ENCODE data around the gene DNAJB8. TPM values are rescaled to one million over a fixed set of nuclear protein-coding genes. Genes with fewer than 3 reads are reported as not detected.
A peak's percentile ranks its signal among the peaks of the same experiment; 100 is the strongest.

DNAJB8 gene
- total and polyA plus RNA-seq, 12 donors: not detected

GRCh38 chr3:128505771-128506170 is 39.1 kb upstream of the DNAJB8 start:
- no peak for ATAC-seq
- H3K27ac ChIP-seq: no peak overlapping the region
- no peak for DNase-seq
- no peak for TF ChIP-seq CTCF (IDR thresholded peaks at IDR 0.05)
- intact Hi-C loops (cut with DNase I): loop anchor here in 1 of 10 donors (10.0 kb wide), 1 partner anchor 411 kb away; no protein-coding TSS in a partner anchor
- WGBS, 2 donors: 95 to 98% methylated on average over 3 of the region's 3 CpGs
- no peaks in the 10 kb centered on the region for H3K9me3 ChIP-seq
- peaks cover 0 to 26% (median 3%) of the 10 kb centered on the region in 7 donors for H3K27me3 ChIP-seq
- H3K4me1 ChIP-seq: no peaks in the 10 kb centered on the region
- H3K4me3 ChIP-seq: no peak overlapping the region
- no peaks in the 10 kb centered on the region for H3K36me3 ChIP-seq

DNA sequence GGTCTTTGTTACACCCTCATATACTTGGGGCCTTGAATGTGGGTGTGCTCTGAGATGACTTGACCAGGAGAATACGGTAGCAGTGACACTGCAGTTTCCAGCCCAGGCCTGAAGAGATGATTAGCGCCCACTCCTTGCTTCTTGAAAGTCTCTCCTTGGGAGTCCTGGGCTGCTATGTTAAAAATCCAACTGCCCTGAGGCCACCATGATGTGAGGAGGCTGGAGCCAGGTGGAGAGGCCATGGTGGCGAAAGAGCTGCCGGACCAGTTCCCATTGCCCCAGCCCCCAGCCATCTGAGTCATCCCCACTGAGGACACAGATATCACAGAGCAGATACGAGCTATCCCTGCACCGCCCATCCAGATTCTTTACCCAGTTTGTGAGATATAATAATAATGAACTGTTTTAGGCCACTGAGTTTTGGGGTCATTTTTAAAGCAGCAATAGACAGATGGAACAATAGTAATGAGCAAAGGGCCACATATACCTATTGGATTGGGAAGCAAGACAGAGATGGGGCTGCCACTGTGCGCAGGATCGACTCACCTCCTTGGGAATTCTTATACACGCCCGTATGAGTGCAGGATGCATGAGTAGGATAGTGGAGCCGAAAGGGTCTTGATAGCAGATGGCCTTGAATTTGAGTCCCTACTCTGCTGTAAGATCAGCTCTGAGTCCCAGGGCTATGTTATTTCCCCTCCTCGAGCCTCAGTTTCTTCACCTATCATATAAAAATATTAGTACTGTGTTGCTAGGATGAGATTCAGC is 38.5 kb upstream of the DNAJB8 start:
- WGBS, 2 donors: 94% methylated on average over 12 of the region's 12 CpGs
- no peak overlapping the region for H3K4me3 ChIP-seq
- H3K4me1 ChIP-seq: no peaks in the 10 kb centered on the region
- intact Hi-C loops (cut with DNase I): loop anchor here in 3 of 10 donors (5.0 to 10.0 kb wide), 5 partner anchors 37 to 413 kb away; no protein-coding TSS in a partner anchor
- no peak for TF ChIP-seq CTCF (IDR thresholded peaks at IDR 0.05)
- no peaks in the 10 kb centered on the region for H3K36me3 ChIP-seq
- H3K27ac ChIP-seq: no peak overlapping the region
- DNase-seq: no peak
- H3K27me3 ChIP-seq: peaks cover 0 to 32% (median 5%) of the 10 kb centered on the region in 7 donors
- ATAC-seq: no peak
- peaks cover 0 to 1% (median 0%) of the 10 kb centered on the region in 11 donors for H3K9me3 ChIP-seq

GRCh38 chr3:128504533-128504915 is 37.8 kb upstream of the DNAJB8 start:
- Histone ChIP-seq H3K36me3 (no peaks in the 10 kb centered on the region), H3K4me3 (no peak overlapping the region), H3K9me3 (peaks cover 0 to 3% (median 0%) of the 10 kb centered on the region in 11 donors), H3K27me3 (peaks cover 1 to 37% (median 11%) of the 10 kb centered on the region in 7 donors), H3K4me1 (no peaks in the 10 kb centered on the region), H3K27ac (no peak overlapping the region)
- no peak for DNase-seq
- TF ChIP-seq CTCF (IDR thresholded peaks at IDR 0.05): no peak
- WGBS, 2 donors: 93 to 96% methylated on average over 8 of the region's 8 CpGs
- intact Hi-C loops (cut with DNase I): loop anchor here in 3 of 10 donors (5.0 to 10.0 kb wide), 5 partner anchors 38 to 412 kb away; no protein-coding TSS in a partner anchor
- ATAC-seq: peak in 2 of 8 donors; percentile 15 to 34

- ATAC-seq (peak in 2 of 8 donors; percentile 12 to 53), DNase-seq (no peak)
- intact Hi-C loops (cut with DNase I): loop anchor here in 3 of 10 donors (5.0 to 10.0 kb wide), 5 partner anchors 38 to 412 kb away; no protein-coding TSS in a partner anchor
- no peaks in the 10 kb centered on the region for H3K4me1 ChIP-seq
- 90 to 94% methylated on average over 10 of the region's 10 CpGs for WGBS, 2 donors
- no peaks in the 10 kb centered on the region for H3K36me3 ChIP-seq
- H3K4me3 ChIP-seq: no peak overlapping the region
- peaks cover 0 to 3% (median 0%) of the 10 kb centered on the region in 11 donors for H3K9me3 ChIP-seq
- no peak overlapping the region for H3K27ac ChIP-seq
- no peak for TF ChIP-seq CTCF (IDR thresholded peaks at IDR 0.05)
- peaks cover 3 to 42% (median 15%) of the 10 kb centered on the region in 7 donors for H3K27me3 ChIP-seq
Observed at GRCh38 chr3:128503751-128504532, 37.3 kb upstream of the DNAJB8 start.
